WTC11 (cell line): Measurements from ENCODE around the gene UCP3. TPM values are rescaled to one million over a fixed set of nuclear protein-coding genes. Genes with fewer than 3 reads are reported as not detected.

Source experiments
- ATAC-seq: fragments of 200-7000 bp; cut with Tn5 transposase; 2 replicates; pipeline ENCODE4 v1.10.0; 2021; ENCODE audit warnings: mild to moderate bottlenecking, moderate library complexity
- CTCF ChIA-PET: fragments of 300-600 bp; sonication (Branson Sonifier 250); formaldehyde crosslinking; loops from one replicate; lab custom pipeline; 2021; ENCODE audit warnings: antibody characterized with exemption; lab: Charles Lee
- POLR2A ChIA-PET: fragments of 350-600 bp; sonication (Branson Sonifier 250); formaldehyde crosslinking; loops from one replicate; lab custom pipeline; 2021; ENCODE audit warnings: antibody characterized with exemption; lab: Charles Lee
- DNase-seq: peaks from one replicate; pipeline ENCODE4 v3.0.0; 2021; ENCODE audit warnings: low spot score
- H3K27ac Mint-ChIP-seq: 2 replicates; pipeline ENCODE4 v1.8.0; 2021; ENCODE audit warnings: mixed read lengths
- H3K27me3 Mint-ChIP-seq: 2 replicates; pipeline ENCODE4 v1.8.0; 2021; ENCODE audit warnings: low read depth, mild to moderate bottlenecking, moderate library complexity, mixed read lengths
- H3K36me3 Mint-ChIP-seq: 2 replicates; pipeline ENCODE4 v1.8.0; 2021; ENCODE audit warnings: mixed read lengths
- H3K4me1 Mint-ChIP-seq: 2 replicates; pipeline ENCODE4 v1.8.0; 2022; ENCODE audit warnings: mixed read lengths
- H3K4me3 Mint-ChIP-seq: 2 replicates; pipeline ENCODE4 v1.8.0; 2021; ENCODE audit warnings: mild to moderate bottlenecking, moderate library complexity, mixed read lengths
- H3K9me3 Mint-ChIP-seq: 2 replicates; pipeline ENCODE4 v1.8.0; 2021; ENCODE audit warnings: mixed read lengths
- AR ChIP-seq: fragments of 250-450 bp; sonication (Bioruptor Pico); IDR thresholded peaks from 2 replicates; pipeline ENCODE4 v1.9.0; 2021; ENCODE audit warnings: mild to moderate bottlenecking
- CBFB ChIP-seq: sonication (generic); formaldehyde crosslinking; IDR thresholded peaks from 2 replicates; pipeline ENCODE4 v1.8.1; 2022; ENCODE audit warnings: mild to moderate bottlenecking, low read depth, missing genetic modification reagents
- CREM ChIP-seq: sonication (generic); formaldehyde crosslinking; IDR thresholded peaks from 2 replicates; pipeline ENCODE4 v1.8.1; 2022; ENCODE audit warnings: mild to moderate bottlenecking, missing genetic modification reagents, moderate library complexity
- FOXP1 ChIP-seq: sonication (generic); formaldehyde crosslinking; IDR thresholded peaks from 2 replicates; pipeline ENCODE4 v1.8.0; 2022; ENCODE audit warnings: missing genetic modification reagents, mild to moderate bottlenecking, moderate library complexity, borderline replicate concordance
- NFATC4 ChIP-seq: fragments of 250-450 bp; sonication (Bioruptor Pico); IDR thresholded peaks from 2 replicates; pipeline ENCODE4 v1.9.0; 2021; ENCODE audit warnings: mild to moderate bottlenecking
- OVOL2 ChIP-seq: fragments of 250-450 bp; sonication (Bioruptor Pico); IDR thresholded peaks from 2 replicates; pipeline ENCODE4 v1.9.0; 2021; ENCODE audit warnings: mild to moderate bottlenecking, borderline replicate concordance
- SMAD3 ChIP-seq: sonication (generic); formaldehyde crosslinking; IDR thresholded peaks from 2 replicates; pipeline ENCODE4 v1.8.0; 2022; ENCODE audit warnings: missing genetic modification reagents, mild to moderate bottlenecking, borderline replicate concordance
- SP1 ChIP-seq: sonication (generic); formaldehyde crosslinking; conservative IDR thresholded peaks from 2 replicates; pipeline ENCODE4 v1.8.1; 2022; ENCODE audit warnings: missing genetic modification reagents
- STAT6 ChIP-seq: sonication (generic); formaldehyde crosslinking; conservative IDR thresholded peaks from 2 replicates; pipeline ENCODE4 v1.8.1; 2023; ENCODE audit warnings: mild to moderate bottlenecking, low read depth, missing genetic modification reagents, moderate library complexity
- TEAD1 ChIP-seq: sonication (generic); formaldehyde crosslinking; IDR thresholded peaks from 2 replicates; pipeline ENCODE4 v1.8.0; 2022; ENCODE audit warnings: mild to moderate bottlenecking, missing genetic modification reagents
- USF2 ChIP-seq: sonication (generic); formaldehyde crosslinking; IDR thresholded peaks from 2 replicates; pipeline ENCODE4 v1.8.1; 2023; ENCODE audit warnings: mild to moderate bottlenecking, missing genetic modification reagents, moderate library complexity
- ZNF532 ChIP-seq: fragments of 250-450 bp; sonication (Bioruptor Pico); IDR thresholded peaks from 2 replicates; pipeline ENCODE4 v1.9.0; 2021; ENCODE audit warnings: mild to moderate bottlenecking, borderline replicate concordance
- total RNA-seq: library from RNA; stranded (reverse); gene quantifications from 3 replicates; pipeline ENCODE4 v1.2.3, GENCODE V29; 2021

Gene UCP3
- total RNA-seq, 1 experiment from 2014 or later: 0.55 TPM

- ATAC-seq: no peak
- TF ChIP-seq STAT6 (CRISPR knock-in tag) (no peak), CREM (CRISPR knock-in tag) (no peak), NFATC4 (CRISPR knock-in tag) (no peak), CBFB (CRISPR knock-in tag) (no peak), SMAD3 (CRISPR knock-in tag) (no peak), SP1 (CRISPR knock-in tag) (no peak), USF2 (CRISPR knock-in tag) (no peak), TEAD1 (CRISPR knock-in tag) (no peak), FOXP1 (no peak)
- ChIA-PET CTCF (interaction anchor here (0.6 kb wide), 1 partner anchor 81 kb away, joined by 5 read pairs; no protein-coding TSS in a partner anchor), POLR2A (no interaction called here)
- Mint-ChIP-seq H3K27me3 (peaks cover 27% of the 10 kb centered on the region), H3K4me3 (no peak overlapping the region), H3K4me1 (peaks cover 15% of the 10 kb centered on the region), H3K9me3 (no peaks in the 10 kb centered on the region), H3K27ac (no peak overlapping the region), H3K36me3 (no peaks in the 10 kb centered on the region)
- DNase-seq: no peak
These were observed 47.6 kb downstream of the UCP3 start for GRCh38 chr11:73961321-73961720.

GRCh38 chr11:73958521-73959141 is 50.3 kb downstream of the UCP3 start:
- no peak for DNase-seq
- peaks cover 4% of the 10 kb centered on the region; the same call in 1 of the 2 replicates for H3K4me1 Mint-ChIP-seq
- H3K27ac Mint-ChIP-seq: no peak overlapping the region
- no peaks in the 10 kb centered on the region for H3K9me3 Mint-ChIP-seq
- H3K27me3 Mint-ChIP-seq: peaks cover 17% of the 10 kb centered on the region
- CTCF ChIA-PET: interaction anchor here (1.8 kb wide), 1 partner anchor 27 kb away, joined by 12 read pairs; no protein-coding TSS in a partner anchor
- POLR2A ChIA-PET: no interaction called here
- H3K4me3 Mint-ChIP-seq: no peak overlapping the region
- TF ChIP-seq TEAD1 (CRISPR knock-in tag) (no peak), ZNF532 (CRISPR knock-in tag) (no peak), AR (no peak), OVOL2 (CRISPR knock-in tag) (no peak)
- H3K36me3 Mint-ChIP-seq: no peaks in the 10 kb centered on the region
- no peak for ATAC-seq
